Loucy (cell line): ENCODE data around the gene C16orf78.

Experiments
- CTCF ChIP-seq: fragments of 200-600 bp; sonication (generic); conservative IDR thresholded peaks from 2 replicates; pipeline ENCODE4 v1.5.1; 2014; ENCODE audit warnings: mild to moderate bottlenecking, antibody characterized with exemption, low read length
- EZH2phosphoT487 ChIP-seq: fragments of 200-600 bp; IDR thresholded peaks from 2 replicates; pipeline ENCODE4 v1.6.1; 2018; ENCODE audit warnings: antibody characterized with exemption, mild to moderate bottlenecking, moderate library complexity, borderline replicate concordance

GRCh38 chr16:49419006-49419405 is 45.4 kb downstream of the C16orf78 start:
- TF ChIP-seq CTCF: no peak
- TF ChIP-seq EZH2phosphoT487: no peak
